ENCODE measurements around the gene CHTF18. TPM values are rescaled to one million over a fixed set of nuclear protein-coding genes. Genes with fewer than 3 reads are reported as not detected.

Gene CHTF18
- total and polyA plus RNA-seq, 2 donors (not counting 3 experiments of a cell fraction or from before 2014, with no cell fraction given), result 33.0 to 69.5 TPM

GRCh38 chr16:802914-803753 is 14.7 kb downstream of the CHTF18 start:
- TF ChIP-seq MYC (IDR thresholded peaks at IDR 0.05; ENCODE audit: low read depth, low read length) (no peak), POLR2AphosphoS5 (IDR thresholded peaks at IDR 0.05; ENCODE audit: insufficient read depth, low read depth, low read length) (no peak), JUN (IDR thresholded peaks at IDR 0.05; ENCODE audit: borderline replicate concordance, insufficient read depth, insufficient read length, low read depth) (no peak), GATA2 (IDR thresholded peaks at IDR 0.05; ENCODE audit: insufficient read depth, insufficient read length, low read depth, low read length) (no peak), POLR2A (IDR thresholded peaks at IDR 0.05; ENCODE audit: low read depth, low read length) (no peak), MAX (IDR thresholded peaks at IDR 0.05; ENCODE audit: insufficient read depth, insufficient read length) (no peak), EZH2 (IDR thresholded peaks at IDR 0.05; ENCODE audit: borderline replicate concordance, low read depth, low read length, severe bottlenecking) (no peak)
- TF ChIP-seq, protein P1, sequence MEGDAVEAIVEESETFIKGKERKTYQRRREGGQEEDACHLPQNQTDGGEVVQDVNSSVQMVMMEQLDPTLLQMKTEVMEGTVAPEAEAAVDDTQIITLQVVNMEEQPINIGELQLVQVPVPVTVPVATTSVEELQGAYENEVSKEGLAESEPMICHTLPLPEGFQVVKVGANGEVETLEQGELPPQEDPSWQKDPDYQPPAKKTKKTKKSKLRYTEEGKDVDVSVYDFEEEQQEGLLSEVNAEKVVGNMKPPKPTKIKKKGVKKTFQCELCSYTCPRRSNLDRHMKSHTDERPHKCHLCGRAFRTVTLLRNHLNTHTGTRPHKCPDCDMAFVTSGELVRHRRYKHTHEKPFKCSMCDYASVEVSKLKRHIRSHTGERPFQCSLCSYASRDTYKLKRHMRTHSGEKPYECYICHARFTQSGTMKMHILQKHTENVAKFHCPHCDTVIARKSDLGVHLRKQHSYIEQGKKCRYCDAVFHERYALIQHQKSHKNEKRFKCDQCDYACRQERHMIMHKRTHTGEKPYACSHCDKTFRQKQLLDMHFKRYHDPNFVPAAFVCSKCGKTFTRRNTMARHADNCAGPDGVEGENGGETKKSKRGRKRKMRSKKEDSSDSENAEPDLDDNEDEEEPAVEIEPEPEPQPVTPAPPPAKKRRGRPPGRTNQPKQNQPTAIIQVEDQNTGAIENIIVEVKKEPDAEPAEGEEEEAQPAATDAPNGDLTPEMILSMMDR (IDR thresholded peaks at IDR 0.05; ENCODE audit: extremely low read depth in 1 of 2, insufficient read depth in 1 of 2, low read depth in 1 of 2, low read length in 2 of 2), result no peak
- Histone ChIP-seq H4K20me1 (replicated peaks; ENCODE audit: control insufficient read depth, extremely low read depth, insufficient read depth, low read length) (no peaks in the 10 kb centered on the region), H3K27ac (ENCODE audit: insufficient read depth, low read depth, low read length) (no peak overlapping the region), H3K4me1 (ENCODE audit: control insufficient read depth, extremely low read depth, insufficient read depth, low read length) (peaks cover 2% of the 10 kb centered on the region), H3K9ac (replicated peaks; ENCODE audit: extremely low read depth, insufficient read depth, low read length) (no peak overlapping the region), H3K9me1 (replicated peaks; ENCODE audit: control insufficient read depth, extremely low read depth, insufficient read depth, low read length) (no peaks in the 10 kb centered on the region), H2AFZ (ENCODE audit: low read depth, low read length) (no peak overlapping the region), H3K27me3 (ENCODE audit: control insufficient read depth in 2 of 2, insufficient read depth in 2 of 2, low read length in 2 of 2) (peaks cover 11 to 18% of the 10 kb centered on the region in 2 experiments), H3K36me3 (ENCODE audit: control insufficient read depth in 2 of 2, extremely low read depth in 1 of 2, insufficient read depth in 2 of 2, low read length in 2 of 2) (no peaks in the 10 kb centered on the region), H3K4me3 (replicated peaks in 1 of 3; ENCODE audit: insufficient read depth in 1 of 3, low read depth in 1 of 3, low read length in 3 of 3) (no peak overlapping the region), H3K4me2 (ENCODE audit: insufficient read depth, low read length) (no peak overlapping the region), H3K9me3 (replicated peaks; ENCODE audit: control insufficient read depth, insufficient read depth, low read length) (no peaks in the 10 kb centered on the region), H3K79me2 (ENCODE audit: control insufficient read depth, insufficient read depth, low read length) (peaks cover 2% of the 10 kb centered on the region)
- dilution Hi-C loops (cut with MboI; ENCODE audit: extremely low pct_ligation_motif_present, low sequenced_read_pairs) (no loop called here), intact Hi-C loops (cut with micrococcal nuclease) (no loop called here)
- no TSS peak for BruUV-seq (replicated peaks)
- ChIA-PET POLR2A (no interaction called here), CTCF (interaction anchor here (0.8 to 1.1 kb wide), 2 partner anchors 254 to 300 kb away, joined by 3 to 4 read pairs; no protein-coding TSS in a partner anchor)
- DNase-seq (ENCODE audit: low read depth, low spot score), result no peak
- FAIRE-seq, result no peak

All from endothelial cell of umbilical vein (primary cell).